Peyer's patch (tissue), 4 donors: ENCODE results near the gene LAG3.

Experiments used
- CTCF ChIP-seq, 6 experiments: fragments of 450-650 bp in 4 of 6; fragments of 200-600 bp in 2 of 6; sonication (generic) in 1 of 6; IDR thresholded peaks; one replicate each; pipeline ENCODE4 v1.5.1; 2017 to 2019; ENCODE audit warnings: antibody characterized with exemption in 6 of 6, mild to moderate bottlenecking in 3 of 6, moderate library complexity in 1 of 6
- POLR2A ChIP-seq, 2 donors: fragments of 450-650 bp; IDR thresholded peaks; one replicate each; pipeline ENCODE4 v1.5.1; 2017; ENCODE audit warnings: antibody characterized with exemption in 2 of 2, mild to moderate bottlenecking in 2 of 2, moderate library complexity in 2 of 2

GRCh38 chr12:6769666-6770065 is 2.7 kb upstream of the LAG3 start:
- TF ChIP-seq CTCF (IDR thresholded peaks at IDR 0.05): no peak
- no peak for TF ChIP-seq POLR2A (IDR thresholded peaks at IDR 0.05)
